ENCODE results near the gene PHLPP2.

PHLPP2 gene

DNA sequence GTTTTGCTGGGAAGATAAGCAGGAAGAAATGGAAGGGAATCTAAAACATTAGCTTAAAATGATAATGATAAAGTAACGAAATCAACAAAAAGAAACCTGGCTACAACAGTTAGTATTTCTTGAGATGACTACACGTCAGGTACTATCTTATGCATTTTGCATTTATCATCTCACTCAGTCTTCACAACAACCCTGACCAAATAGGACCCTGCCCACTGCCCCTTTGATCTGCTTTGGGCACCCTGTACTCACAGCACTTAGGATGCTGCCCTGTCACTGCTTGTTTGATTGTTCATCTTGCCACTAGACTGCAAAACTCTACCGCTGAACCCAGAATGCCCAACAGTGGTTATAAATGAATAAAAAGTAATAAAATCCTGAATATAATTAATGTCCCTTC is 53.3 kb downstream of the PHLPP2 start:
- Histone ChIP-seq H3K4me3 (ENCODE audit: low read depth, low read length, poor library complexity, severe bottlenecking) (no peak overlapping the region), H3K9ac (ENCODE audit: low read length) (no peak overlapping the region), H3F3A (ENCODE audit: insufficient read depth, low read length) (no peaks in the 10 kb centered on the region), H3K27ac (ENCODE audit: low read depth, low read length, poor library complexity, severe bottlenecking) (no peak overlapping the region), H3K4me1 (ENCODE audit: insufficient read depth, low read length, severe bottlenecking) (no peaks in the 10 kb centered on the region), H3K9me2 (ENCODE audit: low read depth, low read length) (no peaks in the 10 kb centered on the region), H3K36me3 (ENCODE audit: insufficient read depth, low read length) (peaks cover 68% of the 10 kb centered on the region), H3K4me2 (ENCODE audit: low read length) (no peak overlapping the region), H3K9me3 (ENCODE audit: low read length) (no peaks in the 10 kb centered on the region), H3K27me3 (ENCODE audit: insufficient read depth, low read length) (no peaks in the 10 kb centered on the region), H3K79me2 (ENCODE audit: insufficient read depth, low read length) (no peaks in the 10 kb centered on the region), H4K20me1 (ENCODE audit: insufficient read depth, low read length) (no peaks in the 10 kb centered on the region), H2AFZ (ENCODE audit: low read length) (no peak overlapping the region)
- TF ChIP-seq EZH2 (IDR thresholded peaks at IDR 0.05; ENCODE audit: borderline replicate concordance, low read length) (no peak), CTCF (IDR thresholded peaks at IDR 0.05; ENCODE audit: low read length) (no peak)

DNA sequence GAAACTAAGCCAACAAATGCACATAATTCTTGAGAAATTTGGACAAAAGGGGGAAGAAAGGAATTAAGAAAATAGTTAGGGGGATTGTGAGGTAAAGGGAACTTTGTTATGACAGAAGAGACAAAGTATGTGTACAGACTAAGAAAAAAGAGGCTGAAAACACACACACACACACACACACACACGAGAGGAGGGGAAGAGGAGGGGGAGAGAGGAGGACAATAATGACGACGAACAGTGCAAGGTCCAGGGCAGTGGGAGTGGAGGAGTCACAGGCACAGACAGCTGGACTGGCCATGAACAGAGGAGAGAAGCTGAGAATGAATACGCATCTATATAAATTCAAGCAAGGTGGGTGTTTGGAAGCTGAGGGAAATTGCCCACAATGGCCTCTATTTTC is 54.0 kb downstream of the PHLPP2 start:
- TF ChIP-seq EZH2 (IDR thresholded peaks at IDR 0.05; ENCODE audit: borderline replicate concordance, low read length) (no peak), CTCF (IDR thresholded peaks at IDR 0.05; ENCODE audit: low read length) (no peak)
- no peaks in the 10 kb centered on the region for H3K79me2 ChIP-seq (ENCODE audit: insufficient read depth, low read length)
- H3K4me3 ChIP-seq (ENCODE audit: low read depth, low read length, poor library complexity, severe bottlenecking), result no peak overlapping the region
- no peaks in the 10 kb centered on the region for H3K9me2 ChIP-seq (ENCODE audit: low read depth, low read length)
- H3K27ac ChIP-seq (ENCODE audit: low read depth, low read length, poor library complexity, severe bottlenecking), result no peak overlapping the region
- H3K4me2 ChIP-seq (ENCODE audit: low read length), result no peak overlapping the region
- no peaks in the 10 kb centered on the region for H3K9me3 ChIP-seq (ENCODE audit: low read length)
- peaks cover 64% of the 10 kb centered on the region for H3K36me3 ChIP-seq (ENCODE audit: insufficient read depth, low read length)
- no peak overlapping the region for H3K9ac ChIP-seq (ENCODE audit: low read length)
- H4K20me1 ChIP-seq (ENCODE audit: insufficient read depth, low read length), result no peaks in the 10 kb centered on the region
- H3K4me1 ChIP-seq (ENCODE audit: insufficient read depth, low read length, severe bottlenecking), result no peaks in the 10 kb centered on the region
- H2AFZ ChIP-seq (ENCODE audit: low read length), result no peak overlapping the region
- H3F3A ChIP-seq (ENCODE audit: insufficient read depth, low read length), result no peaks in the 10 kb centered on the region
- no peaks in the 10 kb centered on the region for H3K27me3 ChIP-seq (ENCODE audit: insufficient read depth, low read length)

GRCh38 chr16:71669926-71670536 is 54.5 kb downstream of the PHLPP2 start:
- Histone ChIP-seq H3K4me3 (ENCODE audit: low read depth, low read length, poor library complexity, severe bottlenecking) (no peak overlapping the region), H3K79me2 (ENCODE audit: insufficient read depth, low read length) (no peaks in the 10 kb centered on the region), H3K27ac (ENCODE audit: low read depth, low read length, poor library complexity, severe bottlenecking) (no peak overlapping the region), H2AFZ (ENCODE audit: low read length) (no peak overlapping the region), H3K4me2 (ENCODE audit: low read length) (no peak overlapping the region), H3F3A (ENCODE audit: insufficient read depth, low read length) (no peaks in the 10 kb centered on the region), H3K27me3 (ENCODE audit: insufficient read depth, low read length) (no peaks in the 10 kb centered on the region), H3K9me2 (ENCODE audit: low read depth, low read length) (no peaks in the 10 kb centered on the region), H3K4me1 (ENCODE audit: insufficient read depth, low read length, severe bottlenecking) (no peaks in the 10 kb centered on the region), H3K36me3 (ENCODE audit: insufficient read depth, low read length) (peaks cover 59% of the 10 kb centered on the region), H3K9ac (ENCODE audit: low read length) (no peak overlapping the region), H4K20me1 (ENCODE audit: insufficient read depth, low read length) (no peaks in the 10 kb centered on the region), H3K9me3 (ENCODE audit: low read length) (no peaks in the 10 kb centered on the region)
- TF ChIP-seq CTCF (IDR thresholded peaks at IDR 0.05; ENCODE audit: low read length) (no peak), EZH2 (IDR thresholded peaks at IDR 0.05; ENCODE audit: borderline replicate concordance, low read length) (no peak)

Data from OCI-LY1 (cell line).